ENCODE data around the gene CTNNA2. TPM values are rescaled to one million over a fixed set of nuclear protein-coding genes. Genes with fewer than 3 reads are reported as not detected.

The CTNNA2 gene
- total and polyA plus RNA-seq, 9 of the 15 experiments (the other 6 are each of a cell fraction or from before 2014, with no cell fraction given) = 0.03 to 0.40 (median 0.15) TPM

GRCh38 chr2:80002112-80002511 is 489.3 kb downstream of the CTNNA2 start (continued):
- TF ChIP-seq MGA (IDR thresholded peaks at IDR 0.05) = no peak
- no peak for TF ChIP-seq E2F6 (IDR thresholded peaks at IDR 0.05; ENCODE audit: borderline replicate concordance in 1 of 2, extremely low read depth in 1 of 2, insufficient read depth in 1 of 2, insufficient read length in 1 of 2, low read depth in 1 of 2, low read length in 1 of 2, poor library complexity in 1 of 2, severe bottlenecking in 1 of 2)
- no peak for TF ChIP-seq SMAD2 (IDR thresholded peaks at IDR 0.05; ENCODE audit: low read depth, low read length)

All from K562 (cell line).